H9 (cell line): ENCODE data around the gene DOLPP1. TPM values are rescaled to one million over a fixed set of nuclear protein-coding genes. Genes with fewer than 3 reads are reported as not detected.

Experiments
- DNase-seq: peaks from one replicate; pipeline ENCODE4 v3.0.0-alpha.2; 2017
- H2AFZ ChIP-seq: one replicate; pipeline ENCODE4 v1.6.1; 2013; ENCODE audit warnings: mild to moderate bottlenecking, low read length, control low read depth, moderate library complexity
- H2AK5ac ChIP-seq: 2 replicates; pipeline ENCODE4 v1.6.1; 2013; ENCODE audit warnings: low read length, control low read depth, mixed read lengths; ENCODE audit not compliant: insufficient read length
- H2BK120ac ChIP-seq: one replicate; pipeline ENCODE4 v1.6.1; 2013; ENCODE audit warnings: low read depth, mild to moderate bottlenecking, low read length, control low read depth, inconsistent platforms; ENCODE audit not compliant: poor library complexity, severe bottlenecking
- H2BK12ac ChIP-seq: 2 replicates; pipeline ENCODE4 v1.6.1; 2013; ENCODE audit warnings: low read length, control low read depth, mixed read lengths, low read depth; ENCODE audit not compliant: insufficient read length
- H2BK15ac ChIP-seq: 2 replicates; pipeline ENCODE4 v1.6.1; 2013; ENCODE audit warnings: low read depth, low read length, control low read depth
- H2BK20ac ChIP-seq: one replicate; pipeline ENCODE4 v1.6.1; 2013; ENCODE audit warnings: low read depth, mild to moderate bottlenecking, low read length, control low read depth, inconsistent platforms; ENCODE audit not compliant: poor library complexity, severe bottlenecking
- H2BK5ac ChIP-seq: 2 replicates; pipeline ENCODE4 v1.6.1; 2013; ENCODE audit warnings: low read length, control low read depth, mixed read lengths; ENCODE audit not compliant: insufficient read length
- H3K14ac ChIP-seq: 2 replicates; pipeline ENCODE4 v1.6.1; 2013; ENCODE audit warnings: low read length, control low read depth; ENCODE audit not compliant: insufficient read depth
- H3K18ac ChIP-seq: 2 replicates; pipeline ENCODE4 v1.6.1; 2013; ENCODE audit warnings: low read depth, mild to moderate bottlenecking, mixed read lengths, low read length, control low read depth; ENCODE audit not compliant: insufficient read length
- H3K23ac ChIP-seq: 2 replicates; pipeline ENCODE4 v1.6.1; 2013; ENCODE audit warnings: low read length, control low read depth, mixed read lengths, low read depth; ENCODE audit not compliant: insufficient read length
- H3K23me2 ChIP-seq: 2 replicates; pipeline ENCODE4 v1.6.1; 2013; ENCODE audit warnings: low read depth, mild to moderate bottlenecking, mixed read lengths, low read length, control low read depth; ENCODE audit not compliant: insufficient read length, poor library complexity, severe bottlenecking
- H3K27ac ChIP-seq: 2 replicates; pipeline ENCODE4 v1.5.1; 2013; ENCODE audit warnings: low read length, control low read depth, mixed read lengths, low read depth; ENCODE audit not compliant: insufficient read length
- H3K27me3 ChIP-seq: 2 replicates; pipeline ENCODE4 v1.6.1; 2013; ENCODE audit warnings: low read length, control low read depth, inconsistent platforms; ENCODE audit not compliant: insufficient read depth
- H3K4ac ChIP-seq: 2 replicates; pipeline ENCODE4 v1.6.1; 2013; ENCODE audit warnings: low read depth, mild to moderate bottlenecking, control low read depth, inconsistent platforms, low read length, moderate library complexity
- H3K4me1 ChIP-seq: 2 replicates; pipeline ENCODE4 v1.6.1; 2013; ENCODE audit warnings: low read length, control low read depth, inconsistent platforms; ENCODE audit not compliant: insufficient read depth
- H3K4me2 ChIP-seq: 2 replicates; pipeline ENCODE4 v1.6.1; 2013; ENCODE audit warnings: low read length, control low read depth, mixed read lengths; ENCODE audit not compliant: insufficient read length, insufficient read depth
- H3K56ac ChIP-seq: 2 replicates; pipeline ENCODE4 v1.6.1; 2013; ENCODE audit warnings: low read depth, mild to moderate bottlenecking, mixed read lengths, low read length, control low read depth; ENCODE audit not compliant: insufficient read length
- H3K79me1 ChIP-seq: 2 replicates; pipeline ENCODE4 v1.6.1; 2013; ENCODE audit warnings: low read depth, mild to moderate bottlenecking, moderate library complexity, low read length, control low read depth, inconsistent platforms; ENCODE audit not compliant: insufficient read depth, poor library complexity, severe bottlenecking
- H3K79me2 ChIP-seq: 2 replicates; pipeline ENCODE4 v1.6.1; 2013; ENCODE audit warnings: low read length, control low read depth, inconsistent platforms; ENCODE audit not compliant: insufficient read depth
- H3K9ac ChIP-seq: 2 replicates; pipeline ENCODE4 v1.6.1; 2013; ENCODE audit warnings: low read length, control low read depth, mixed read lengths; ENCODE audit not compliant: insufficient read length; ENCODE audit errors: extremely low read depth
- H3K9me3 ChIP-seq: one replicate; pipeline ENCODE4 v1.6.1; 2013; ENCODE audit warnings: low read depth, low read length, inconsistent platforms; ENCODE audit not compliant: control insufficient read depth
- H3T11ph ChIP-seq: one replicate; pipeline ENCODE4 v1.6.1; 2013; ENCODE audit warnings: mild to moderate bottlenecking, low read length, control low read depth, inconsistent platforms
- H4K20me1 ChIP-seq: one replicate; pipeline ENCODE4 v1.6.1; 2013; ENCODE audit not compliant: control insufficient read depth, insufficient read length, insufficient read depth
- H4K5ac ChIP-seq: 2 replicates; pipeline ENCODE4 v1.6.1; 2013; ENCODE audit warnings: low read depth, mild to moderate bottlenecking, mixed read lengths, low read length, control low read depth; ENCODE audit not compliant: insufficient read length
- H4K8ac ChIP-seq: replicated peaks from 2 replicates; pipeline ENCODE4 v1.6.1; 2013; ENCODE audit warnings: low read length, control low read depth, mixed read lengths, low read depth; ENCODE audit not compliant: insufficient read length
- H4K91ac ChIP-seq: 2 replicates; pipeline ENCODE4 v1.6.1; 2013; ENCODE audit warnings: low read depth, mild to moderate bottlenecking, moderate library complexity, mixed read lengths, low read length, control low read depth; ENCODE audit not compliant: insufficient read length
- H3K27ac Mint-ChIP-seq, 3 experiments: 2 replicates in 2 of 3; 3 replicates in 1 of 3; pipeline ENCODE4 v1.8.0; 2020 to 2021; ENCODE audit warnings: mixed read lengths in 3 of 3, mild to moderate bottlenecking in 1 of 3, moderate library complexity in 1 of 3
- H3K27me3 Mint-ChIP-seq: 2 replicates; pipeline ENCODE4 v1.8.0; 2021; ENCODE audit warnings: low read depth, mild to moderate bottlenecking, moderate library complexity, mixed read lengths
- H3K36me3 Mint-ChIP-seq, 3 experiments: 2 replicates in 2 of 3; 3 replicates in 1 of 3; pipeline ENCODE4 v1.8.0; 2020 to 2021; ENCODE audit warnings: low read depth in 3 of 3, mixed read lengths in 3 of 3; ENCODE audit not compliant: insufficient read depth in 1 of 3
- H3K4me1 Mint-ChIP-seq, 2 experiments: 2 replicates each; pipeline ENCODE4 v1.8.0; 2020; ENCODE audit warnings: mixed read lengths in 2 of 2
- H3K4me3 Mint-ChIP-seq, 2 experiments: 2 replicates in 1 of 2; 3 replicates in 1 of 2; pipeline ENCODE4 v1.8.0; 2020 to 2021; ENCODE audit warnings: mild to moderate bottlenecking in 2 of 2, mixed read lengths in 2 of 2, moderate library complexity in 1 of 2
- H3K9me3 Mint-ChIP-seq, 2 experiments: 2 replicates in 1 of 2; 3 replicates in 1 of 2; pipeline ENCODE4 v1.8.0; 2020; ENCODE audit warnings: mild to moderate bottlenecking in 2 of 2, mixed read lengths in 2 of 2, moderate library complexity in 1 of 2
- CTCF ChIP-seq: fragments of 200-600 bp; sonication (generic); conservative IDR thresholded peaks from 3 replicates; pipeline ENCODE4 v1.8.0; 2021; ENCODE audit warnings: antibody characterized with exemption, mild to moderate bottlenecking
- WGBS: extraction: QIAGEN DNeasy Blood & Tissue Kit; methylation state at CpG from one replicate; pipeline ENCODE4 v1.1.7; 2013; ENCODE audit warnings: missing lambda C conversion rate, low lambda C conversion rate, mixed read lengths; ENCODE audit not compliant: insufficient read length; ENCODE audit errors: extremely low coverage; 5-methylcytosine and 5-hydroxymethylcytosine counted together
- total RNA-seq: library from RNA; stranded (reverse); gene quantifications from 2 replicates; pipeline ENCODE4 v1.2.1, GENCODE V29; 2021

Gene DOLPP1
- total RNA-seq, 1 experiment from 2014 or later, result 42.6 TPM

- H3K14ac ChIP-seq, result no peak overlapping the region
- H3K9me3 ChIP-seq, result no peaks in the 10 kb centered on the region
- no peak overlapping the region for H2AFZ ChIP-seq
- peaks cover 12 to 21% of the 10 kb centered on the region in 2 experiments for H3K4me1 Mint-ChIP-seq
- H3K56ac ChIP-seq, result no peak overlapping the region
- no peak overlapping the region for H4K8ac ChIP-seq
- no peak overlapping the region for H3T11ph ChIP-seq
- H3K9me3 Mint-ChIP-seq, result no peaks in the 10 kb centered on the region
- H3K27me3 ChIP-seq, result no peaks in the 10 kb centered on the region; the same call in 1 of the 2 replicates
- H3K27me3 Mint-ChIP-seq, result peaks cover 14% of the 10 kb centered on the region
- peaks cover 4% of the 10 kb centered on the region; the same call in 1 of the 2 replicates for H3K79me2 ChIP-seq
- no peak for DNase-seq
- no peaks in the 10 kb centered on the region for H3K4me1 ChIP-seq
- H3K27ac ChIP-seq, result no peak overlapping the region
- no peak overlapping the region for H3K4me2 ChIP-seq
- H3K4me3 Mint-ChIP-seq, result no peak overlapping the region
- H3K36me3 Mint-ChIP-seq, result peaks cover 3 to 7% (median 6%) of the 10 kb centered on the region in 3 experiments; a peak in 5 of 7 replicates
- no peak overlapping the region for H3K23ac ChIP-seq
- no peak for TF ChIP-seq CTCF
- H4K20me1 ChIP-seq, result no peaks in the 10 kb centered on the region
- no peak overlapping the region for H2BK120ac ChIP-seq
- H2BK15ac ChIP-seq, result no peak overlapping the region
- H3K79me1 ChIP-seq, result peaks cover 3% of the 10 kb centered on the region
- H4K5ac ChIP-seq, result no peak overlapping the region
- H4K91ac ChIP-seq, result no peak overlapping the region
- no peak overlapping the region for H3K18ac ChIP-seq
- no peak overlapping the region for H2BK5ac ChIP-seq
- H2BK20ac ChIP-seq, result no peak overlapping the region
- WGBS, result no CpG with 5 or more reads among the region's 17 CpGs
- H3K23me2 ChIP-seq, result peaks cover 12% of the 10 kb centered on the region
- H3K27ac Mint-ChIP-seq, result no peak overlapping the region
- no peak overlapping the region for H2AK5ac ChIP-seq
- no peak overlapping the region for H2BK12ac ChIP-seq
- no peak overlapping the region for H3K4ac ChIP-seq
- no peak overlapping the region for H3K9ac ChIP-seq
Observed at GRCh38 chr9:129113645-129114304, 32.9 kb downstream of the DOLPP1 start.
